Pancreas (tissue), 10 donors: ENCODE data around the gene NDUFC1. TPM values are rescaled to one million over a fixed set of nuclear protein-coding genes. Genes with fewer than 3 reads are reported as not detected.

Source experiments
- ATAC-seq, 4 donors: fragments of 200-7000 bp; cut with Tn5 transposase; one replicate each; pipeline versions ENCODE4 v1.8.0 to v1.9.1; 2020; ENCODE audit warnings: mild to moderate bottlenecking in 4 of 4, moderate library complexity in 4 of 4
- DNase-seq, 6 donors: peaks; one replicate each; pipeline ENCODE4 v3.0.0-alpha.2; 2020
- FAIRE-seq: peaks from 2 replicates; lab custom pipeline; 2012; peaks lifted over from hg19 to GRCh38; lab: Jason Lieb, UNC
- H3K27ac ChIP-seq, 4 donors: fragments of 200-600 bp; sonication (generic); 1 replicate in 3 of 4; 2 replicates in 1 of 4; pipeline versions ENCODE4 v1.5.0 to v1.8.0; 2020
- H3K27me3 ChIP-seq, 4 donors: fragments of 200-600 bp; one replicate each; pipeline ENCODE4 v1.8.0; 2021
- H3K36me3 ChIP-seq, 3 donors: fragments of 200-600 bp; sonication (generic) in 1 of 3; one replicate each; pipeline versions ENCODE4 v1.5.0 to v1.8.0; 2020 to 2021
- H3K4me1 ChIP-seq, 3 donors: fragments of 200-600 bp; one replicate each; pipeline ENCODE4 v1.8.0; 2021
- H3K4me3 ChIP-seq, 4 donors: fragments of 200-600 bp; sonication (generic) in 2 of 4; one replicate each; pipeline versions ENCODE4 v1.5.0 to v1.8.0; 2020 to 2021
- H3K9me3 ChIP-seq, 4 donors: fragments of 200-600 bp; one replicate each; pipeline ENCODE4 v1.8.0; 2021
- CTCF ChIP-seq, 4 donors: fragments of 200-600 bp; sonication (generic) in 3 of 4; IDR thresholded peaks; one replicate each; pipeline versions ENCODE4 v1.5.0 to v1.8.0; 2021; ENCODE audit warnings: antibody characterized with exemption in 4 of 4
- WGBS, 2 donors: extraction: QIAGEN DNeasy Blood & Tissue Kit; methylation state at CpG; one replicate each; pipeline ENCODE4 v1.1.7; 2013; 5-methylcytosine and 5-hydroxymethylcytosine counted together
- intact Hi-C, 3 donors: fragments of 100-400 bp; cut with DNase I; formaldehyde crosslinking; loops; one replicate each; pipeline versions ENCODE4 v1.11.1 to v1.14.2; 2022
- polyA plus RNA-seq, 2 donors: library from polyadenylated mRNA; stranded (reverse); fragments of 200-250 nt; gene quantifications; one replicate each; pipeline ENCODE4 v1.2.3, GENCODE V29; 2013
- total RNA-seq, 6 donors: library from RNA; stranded (reverse); fragmentation: NEBNext Ultra II Directional in 4 of 6; extraction: Animal tissue kit (Norgen Biotek cat#: 25700) in 4 of 6; gene quantifications; one replicate each; pipeline versions ENCODE4 v1.2.1 to v1.2.4, GENCODE V29; 2021 to 2023
- donor health status: healthy with polysubstance abuse.
- donor health status: DM: no; HTN: no; CAD: no; lungs with moderate emphysema.
- donor health status: DM: no; HTN: no; CAD: no.
- donor health status: control.
- donor health status: control.
- donor health status: Bipolar disorder and iron deficiency.
- donor health status: DM: yes; HTN: yes; CAD: no.
- donor health status: DM: no; HTN: no; CAD: no.
- donor health status: DM: no; HTN: no; CAD: no.
- donor health status: DM: yes; HTN: yes; CAD: no.

NDUFC1 gene
- total and polyA plus RNA-seq, 8 donors = 19.8 to 80.6 (median 25.0) TPM

- H3K4me1 ChIP-seq = no peaks in the 10 kb centered on the region
- FAIRE-seq = no peak
- intact Hi-C loops = loop anchor here in 1 of 3 donors (10.0 kb wide), 1 partner anchor 171 kb away; no protein-coding TSS in a partner anchor
Observed at GRCh38 chr4:139286186-139286698, 16.0 kb downstream of the NDUFC1 start.

DNA sequence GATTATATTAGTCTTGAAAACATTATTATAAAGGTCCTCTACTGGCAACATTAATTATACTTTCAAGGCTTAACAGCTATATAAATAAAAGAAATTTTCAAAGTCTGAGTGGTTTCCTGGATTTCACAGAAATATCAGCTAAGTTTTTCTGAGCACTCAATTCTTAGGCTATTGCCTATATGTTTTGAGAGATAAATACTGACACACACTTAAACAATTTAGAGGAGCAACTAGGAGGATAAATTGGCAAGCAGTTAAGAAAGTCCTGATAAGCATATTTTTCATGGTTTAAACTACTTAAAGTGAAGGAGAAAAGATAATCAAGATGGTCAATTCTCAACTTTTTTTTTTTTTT, 19.6 kb downstream of the NDUFC1 start:
- no peak for TF ChIP-seq CTCF (IDR thresholded peaks at IDR 0.05)
- intact Hi-C loops = loop anchor here in 1 of 3 donors (10.0 kb wide), 1 partner anchor 168 kb away; no protein-coding TSS in a partner anchor
- H3K4me1 ChIP-seq = peaks cover 0 to 3% (median 0%) of the 10 kb centered on the region in 3 donors
- H3K27me3 ChIP-seq = peaks cover 0 to 15% (median 2%) of the 10 kb centered on the region in 4 donors
- no peaks in the 10 kb centered on the region for H3K9me3 ChIP-seq
- H3K36me3 ChIP-seq = no peaks in the 10 kb centered on the region
- ATAC-seq (no peak), FAIRE-seq (no peak), DNase-seq (no peak)
- no peak overlapping the region for H3K27ac ChIP-seq
- no peak overlapping the region for H3K4me3 ChIP-seq

More at GRCh38 chr4:139286186-139286698, 16.0 kb downstream of the NDUFC1 start:
- no peak for DNase-seq
- H3K4me3 ChIP-seq = no peak overlapping the region
- no peak for ATAC-seq
- no peak overlapping the region for H3K27ac ChIP-seq
- H3K27me3 ChIP-seq = no peaks in the 10 kb centered on the region
- TF ChIP-seq CTCF (IDR thresholded peaks at IDR 0.05) = no peak
- H3K9me3 ChIP-seq = no peaks in the 10 kb centered on the region
- H3K36me3 ChIP-seq = peaks cover 0 to 21% (median 0%) of the 10 kb centered on the region in 3 donors
- 98% methylated on average over 7 of the region's 7 CpGs for WGBS, 2 donors

- no peak for TF ChIP-seq CTCF (IDR thresholded peaks at IDR 0.05)
- Histone ChIP-seq H3K9me3 (no peaks in the 10 kb centered on the region), H3K4me3 (no peak overlapping the region), H3K27ac (no peak overlapping the region), H3K27me3 (peaks cover 0 to 15% (median 2%) of the 10 kb centered on the region in 4 donors), H3K36me3 (no peaks in the 10 kb centered on the region), H3K4me1 (peaks cover 0 to 3% (median 0%) of the 10 kb centered on the region in 3 donors)
- FAIRE-seq (no peak), ATAC-seq (no peak), DNase-seq (no peak)
- intact Hi-C loops = loop anchor here in 1 of 3 donors (10.0 kb wide), 1 partner anchor 167 kb away; no protein-coding TSS in a partner anchor
- 50 to 57% methylated on average over 7 of the region's 7 CpGs for WGBS, 2 donors
Observed at GRCh38 chr4:139282065-139282720, 20.1 kb downstream of the NDUFC1 start.

- intact Hi-C loops = loop anchor here in 1 of 3 donors (10.0 kb wide), 1 partner anchor 165 kb away; no protein-coding TSS in a partner anchor
- H3K27me3 ChIP-seq = peaks cover 0 to 15% (median 2%) of the 10 kb centered on the region in 4 donors
Observed at GRCh38 chr4:139279760-139280620, 22.3 kb downstream of the NDUFC1 start, which contains the start of gene MGARP. TSS of gene MGARP (minus strand) at chr4:139280225. CDS start at chr4:139280158, 67 bp downstream.

More at GRCh38 chr4:139279760-139280620, 22.3 kb downstream of the NDUFC1 start, which contains the start of gene MGARP:
- TF ChIP-seq CTCF (IDR thresholded peaks at IDR 0.05) = no peak
- H3K4me1 ChIP-seq = peaks cover 0 to 3% (median 0%) of the 10 kb centered on the region in 3 donors
- H3K36me3 ChIP-seq = no peaks in the 10 kb centered on the region
- peak; percentile 56 to 75 (median 73) for ATAC-seq
- DNase-seq = peak in 4 of 6 donors; percentile 13 to 66 (median 40)
- 9 to 10% methylated on average over 49 to 51 of the region's 51 CpGs for WGBS, 2 donors
- no peak for FAIRE-seq
- no peaks in the 10 kb centered on the region for H3K9me3 ChIP-seq
- no peak within 1 kb of the TSS for H3K27ac ChIP-seq
- peak within 1 kb of the TSS in 2 of 4 donors; percentile 23 to 39 for H3K4me3 ChIP-seq
